ENCODE results near the gene TTLL13. TPM values are rescaled to one million over a fixed set of nuclear protein-coding genes. Genes with fewer than 3 reads are reported as not detected.

TTLL13 gene
- total and polyA plus RNA-seq, 2 of the 4 experiments (the other 2 are of a cell fraction): 0.10 TPM; not detected in 1

DNA sequence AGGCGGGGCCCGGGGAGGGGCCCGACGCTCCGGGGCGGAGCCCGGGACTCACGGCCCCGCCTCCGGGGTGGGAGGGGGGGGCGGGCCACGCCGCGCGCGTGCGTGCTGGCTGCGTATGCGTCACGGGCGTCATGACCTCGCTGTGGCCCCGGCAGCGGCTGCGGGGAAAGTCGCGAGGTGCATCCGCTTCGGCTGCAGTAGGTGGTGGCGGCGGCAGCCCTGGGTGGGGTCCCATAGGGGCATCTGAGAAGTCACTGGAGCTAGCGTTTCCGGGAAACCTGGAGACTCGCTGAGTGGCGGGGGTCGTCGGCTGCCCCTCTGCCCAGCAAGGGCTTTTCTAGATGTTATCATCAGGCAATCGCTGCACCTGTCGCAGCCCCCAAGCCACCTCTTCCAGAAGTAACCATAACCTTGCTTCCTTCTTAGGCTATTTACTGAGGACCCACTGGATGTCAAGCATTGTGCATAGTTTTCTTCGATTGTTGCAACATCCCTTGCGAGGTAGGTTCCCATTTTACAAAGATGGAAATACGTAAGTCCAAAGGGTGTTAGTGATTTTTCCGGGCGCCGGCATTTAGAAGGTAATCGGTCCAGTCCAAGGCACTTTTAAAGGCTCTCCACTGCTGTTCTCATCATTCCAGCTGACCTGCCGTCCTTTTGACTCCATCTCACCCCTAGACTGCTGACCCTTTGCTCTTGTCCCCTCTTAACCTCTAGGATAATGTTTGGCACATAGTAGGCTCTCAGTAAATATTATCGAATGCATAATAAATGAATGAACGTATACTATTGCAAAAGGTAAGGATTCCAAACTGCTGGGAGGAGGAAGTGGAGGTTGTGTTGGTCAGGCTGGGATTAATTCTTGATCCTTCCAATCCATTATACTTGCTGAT lies 15.0 kb upstream of the TTLL13 start, which contains the start of gene GDPGP1:
Gene GDPGP1 (plus strand): TSS at position 114 of the 893 bp plus-strand sequence. CDS start 6,700 bp downstream, outside the sequence.
- H2BK120ac ChIP-seq (ENCODE audit: low read depth, low read length): no peak within 1 kb of the TSS
- intact Hi-C loops (cut with micrococcal nuclease) (loop anchor here (5.0 kb wide), 1 partner anchor 342 kb away; the partner anchor contains the start of gene AP3S2), dilution Hi-C loops (cut with HindIII; ENCODE audit: low sequenced_read_pairs, unreplicated experiment) (no loop called here), in situ Hi-C loops (cut with MboI; ENCODE audit: low sequenced_read_pairs) (no loop called here)
- peak within 1 kb of the TSS; percentile 84 for H3K4ac ChIP-seq (ENCODE audit: low read depth, low read length)
- TF ChIP-seq CEBPB (IDR thresholded peaks at IDR 0.05; ENCODE audit: low read depth, low read length) (peak; percentile 84), FOS (IDR thresholded peaks at IDR 0.05; ENCODE audit: low read depth, low read length) (peak; percentile 47; the same call in 1 of the 2 replicates), USF2 (IDR thresholded peaks at IDR 0.05; ENCODE audit: low read depth, low read length) (no peak), RAD21 (IDR thresholded peaks at IDR 0.05; ENCODE audit: low read length) (no peak)
- H2AK5ac ChIP-seq (ENCODE audit: low read depth, low read length): peak within 1 kb of the TSS; percentile 67; the same call in 1 of the 2 replicates
- H3K23ac ChIP-seq (ENCODE audit: low read depth, low read length): peak within 1 kb of the TSS; percentile 78
- H2BK15ac ChIP-seq (ENCODE audit: low read depth, low read length): no peak within 1 kb of the TSS; the same call in 2 of the 3 replicates
- H3K56ac ChIP-seq (ENCODE audit: extremely low read depth, insufficient read depth, low read length): peak within 1 kb of the TSS; percentile 20; the same call in 1 of the 2 replicates
- H2AK9ac ChIP-seq (replicated peaks; ENCODE audit: low read depth, low read length, poor library complexity): peak within 1 kb of the TSS; percentile 86
- CTCF ChIA-PET: interaction anchor here (0.5 to 2.4 kb wide), 5 partner anchors 13 to 313 kb away, joined by 3 to 11 read pairs (median 6); no protein-coding TSS in a partner anchor
- H4K91ac ChIP-seq (ENCODE audit: insufficient read depth, low read depth, low read length): peak within 1 kb of the TSS; percentile 34; the same call in 1 of the 2 replicates
- peaks cover 19 to 45% of the 10 kb centered on the region in 2 experiments for H3K79me1 ChIP-seq (ENCODE audit: low read depth in 1 of 2, low read length in 2 of 2)
- H3K9me1 ChIP-seq (ENCODE audit: insufficient read depth, low read length): peaks cover 18% of the 10 kb centered on the region
- peak within 1 kb of the TSS; percentile 97 for H3K4me2 ChIP-seq (ENCODE audit: low read depth, low read length)
- H4K8ac ChIP-seq (ENCODE audit: low read depth in 2 of 2, low read length in 2 of 2): peak within 1 kb of the TSS; percentile 19 to 92
- no peak within 1 kb of the TSS for H2BK20ac ChIP-seq (ENCODE audit: low read depth, low read length)
- no peaks in the 10 kb centered on the region for H3K27me3 ChIP-seq (ENCODE audit: control insufficient read depth, insufficient read depth, low read length)
- H3K9me3 ChIP-seq (ENCODE audit: control insufficient read depth, insufficient read depth, low read length): no peaks in the 10 kb centered on the region
- ATAC-seq (ENCODE audit: low read depth) (no peak), DNase-seq (peak; percentile 12)
- BruUV-seq (replicated peaks): no TSS peak
- H3K4me3 ChIP-seq (ENCODE audit: insufficient read depth, low read depth, low read length): peak within 1 kb of the TSS; percentile 84
- peak within 1 kb of the TSS; percentile 10; the same call in 1 of the 2 replicates for H3K18ac ChIP-seq (ENCODE audit: low read depth, low read length)
- H3K36me3 ChIP-seq (ENCODE audit: control insufficient read depth, insufficient read depth, low read length): peaks cover 24% of the 10 kb centered on the region
- H3K9ac ChIP-seq (ENCODE audit: low read depth, low read length): peak within 1 kb of the TSS; percentile 77
- peak within 1 kb of the TSS; percentile 77 for H3K27ac ChIP-seq (ENCODE audit: insufficient read depth, low read length)
- peak within 1 kb of the TSS; percentile 28 for H2BK5ac ChIP-seq (ENCODE audit: low read depth, low read length, poor library complexity, severe bottlenecking)
- WGBS, 2 experiments (ENCODE audit: extremely low coverage in 2 of 2, insufficient read length in 1 of 2): 12% methylated on average over 25 of the region's 49 CpGs; no CpG with 5 or more reads in 1 of the 2 experiments
- 0 out of 2 replicates have a peak, but pooled peaks cover 7% of the 10 kb centered on the region for H4K20me1 ChIP-seq (ENCODE audit: insufficient read depth, low read length)
- POLR2A ChIA-PET (ENCODE audit: unreplicated experiment): interaction anchor here (0.6 to 1.0 kb wide), 6 partner anchors 9 to 392 kb away, joined by 3 to 9 read pairs (median 6); partner anchors contain the start of genes IQGAP1 and TTLL13
- H2AFZ ChIP-seq (replicated peaks; ENCODE audit: low read length, poor library complexity): peak within 1 kb of the TSS; percentile 96
- peaks cover 4% of the 10 kb centered on the region for H3K4me1 ChIP-seq (ENCODE audit: control insufficient read depth, insufficient read depth, low read length)
- peak within 1 kb of the TSS; percentile 90 for H3K14ac ChIP-seq (replicated peaks; ENCODE audit: low read depth, low read length)
- peak within 1 kb of the TSS; percentile 52 for H4K5ac ChIP-seq (ENCODE audit: low read depth, low read length)

Data from IMR-90 (cell line).